ENCODE measurements around the gene IFT43. TPM values are rescaled to one million over a fixed set of nuclear protein-coding genes. Genes with fewer than 3 reads are reported as not detected.

IFT43 gene
- total RNA-seq, 2 donors from 2014 or later = 10.5 to 12.8 TPM

DNA sequence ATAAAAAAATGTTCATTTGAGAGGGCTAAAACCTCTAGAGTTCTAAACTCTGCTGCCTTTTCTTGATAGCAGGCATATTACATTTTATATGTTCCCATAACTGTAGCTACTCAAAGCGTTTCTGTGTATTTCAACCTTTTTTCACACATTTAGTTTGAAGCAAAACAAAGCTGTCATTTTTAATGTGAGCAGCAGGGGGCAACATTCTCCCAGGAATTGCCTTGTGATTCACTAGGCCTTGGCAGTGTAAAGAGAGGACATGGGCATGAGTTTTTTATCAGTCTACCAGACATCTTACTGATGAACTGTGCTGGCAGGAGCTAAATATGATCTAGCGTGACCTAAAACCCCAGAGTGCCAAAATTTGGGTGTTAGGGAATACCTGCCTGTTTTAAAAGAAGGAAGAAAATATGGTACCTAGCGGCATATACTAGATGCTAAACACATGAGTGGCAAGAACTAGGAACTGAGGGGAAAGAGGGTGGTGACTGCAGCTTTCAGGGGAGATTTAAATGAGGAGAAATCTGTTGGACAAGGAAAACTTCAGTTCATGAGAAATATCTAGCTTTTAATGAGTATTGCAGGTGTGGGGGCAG is 65.3 kb downstream of the IFT43 start:
- Mint-ChIP-seq H3K36me3 (ENCODE audit: low read depth) (no peaks in the 10 kb centered on the region), H3K4me1 (peaks cover 2% of the 10 kb centered on the region), H3K4me3 (no peak overlapping the region), H3K27ac (no peak overlapping the region), H3K27me3 (no peaks in the 10 kb centered on the region)
- DNase-seq = peak in 1 of 3 donors; percentile 46
- no peaks in the 10 kb centered on the region for H3K9me3 ChIP-seq (ENCODE audit: control insufficient read depth, low read length, poor library complexity, severe bottlenecking)
- ATAC-seq = peak; percentile 50

DNA sequence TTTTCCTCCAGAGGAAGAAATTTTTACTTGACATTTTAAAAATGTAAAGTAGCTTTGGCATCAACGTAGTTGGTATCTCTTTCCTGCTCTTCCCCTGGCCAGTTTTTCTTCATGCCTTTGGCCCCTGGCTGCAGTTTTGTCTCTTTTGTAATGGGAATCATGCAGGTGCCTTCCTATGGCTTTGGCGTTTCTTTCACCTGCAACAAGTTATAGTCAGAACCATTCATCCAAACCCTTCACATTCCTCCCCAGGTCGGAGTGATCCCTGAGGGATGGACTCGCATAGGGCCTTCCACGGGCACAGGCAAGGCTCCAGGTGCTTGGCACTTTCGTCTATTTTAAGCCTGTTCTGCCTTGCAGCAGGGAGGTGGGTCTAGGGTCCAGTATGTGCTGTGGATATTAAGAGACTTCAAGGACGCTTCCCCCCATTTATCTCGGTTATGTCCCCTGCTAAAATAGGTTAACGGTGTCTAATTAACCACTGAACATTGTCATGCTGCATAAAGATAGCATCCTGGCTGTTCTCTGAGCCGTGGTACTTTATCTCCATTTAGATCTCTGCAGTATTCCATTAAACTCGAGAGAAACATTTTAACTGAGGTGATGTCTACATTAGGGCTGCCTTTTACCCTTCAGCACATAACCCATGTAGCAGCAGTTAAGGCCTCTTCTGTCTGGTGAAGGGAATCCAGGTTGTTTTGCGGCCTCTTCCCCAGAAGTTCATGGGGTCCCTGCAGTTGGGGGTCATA is 66.3 kb downstream of the IFT43 start:
- Mint-ChIP-seq H3K4me1 (no peaks in the 10 kb centered on the region), H3K27me3 (no peaks in the 10 kb centered on the region), H3K36me3 (ENCODE audit: low read depth) (no peaks in the 10 kb centered on the region), H3K4me3 (no peak overlapping the region), H3K27ac (no peak overlapping the region)
- no peak for DNase-seq
- H3K9me3 ChIP-seq (ENCODE audit: control insufficient read depth, low read length, poor library complexity, severe bottlenecking) = no peaks in the 10 kb centered on the region
- ATAC-seq = no peak

DNA sequence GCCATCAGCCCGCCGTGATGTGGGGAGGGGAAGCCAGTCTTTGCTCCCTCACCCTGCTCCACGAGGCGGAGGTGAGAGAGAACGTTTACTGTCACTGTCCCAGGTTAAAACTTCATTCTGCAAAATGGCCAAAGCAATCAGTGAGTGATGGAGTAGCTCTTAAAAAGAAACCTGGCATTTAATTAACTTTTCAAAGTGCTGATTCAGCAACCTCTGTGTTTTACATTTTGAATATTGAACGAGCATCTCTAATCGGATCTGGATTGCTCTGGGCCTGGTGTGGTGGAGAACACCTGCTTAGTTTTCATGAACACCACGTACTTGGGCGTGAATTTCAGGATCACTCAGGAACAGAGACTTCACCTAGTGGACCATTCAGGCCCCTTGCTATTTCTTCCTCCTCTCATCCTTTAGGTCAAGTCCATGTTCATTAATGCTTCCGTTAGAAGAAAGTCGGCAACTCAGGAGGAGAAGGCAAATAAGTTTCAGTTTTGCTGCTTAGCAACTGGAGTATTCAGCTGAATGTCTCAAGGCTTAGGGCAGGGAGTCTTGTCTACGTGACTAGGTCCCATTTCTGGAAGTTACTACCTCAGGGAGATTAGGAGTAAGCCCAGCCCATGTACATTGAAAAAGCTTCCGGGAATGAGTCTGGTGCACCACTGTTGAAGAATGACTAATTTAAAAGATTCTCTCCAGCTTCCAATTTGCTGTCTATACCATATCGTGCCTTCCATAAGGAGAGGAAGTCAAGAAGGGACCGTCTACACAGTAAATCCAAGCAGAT is 68.2 kb downstream of the IFT43 start:
- Mint-ChIP-seq H3K36me3 (ENCODE audit: low read depth) (no peaks in the 10 kb centered on the region), H3K27me3 (no peaks in the 10 kb centered on the region), H3K4me1 (no peaks in the 10 kb centered on the region), H3K27ac (no peak overlapping the region), H3K4me3 (no peak overlapping the region)
- no peak for DNase-seq
- ATAC-seq = no peak
- no peaks in the 10 kb centered on the region for H3K9me3 ChIP-seq (ENCODE audit: control insufficient read depth, low read length, poor library complexity, severe bottlenecking)

DNA sequence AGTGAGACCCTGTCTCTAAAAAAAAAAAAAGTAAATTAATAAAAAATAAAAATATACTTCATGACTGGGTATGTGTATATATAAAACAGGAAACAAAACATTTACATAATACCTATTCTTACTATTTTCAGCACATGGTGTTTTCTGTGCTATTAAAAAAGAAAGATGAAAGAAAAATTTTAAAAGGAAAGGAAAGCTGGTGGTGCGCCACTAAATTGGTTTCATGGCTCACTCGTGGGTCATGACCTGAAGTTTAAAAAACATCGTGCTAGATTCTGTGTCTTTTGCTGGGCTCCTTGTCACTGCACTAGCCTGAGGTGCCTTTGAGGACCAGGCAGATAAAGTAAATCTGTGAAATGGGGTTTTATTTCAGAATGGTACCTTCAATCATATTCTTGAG is 69.8 kb downstream of the IFT43 start:
- H3K4me3 Mint-ChIP-seq = no peak overlapping the region
- peaks cover 3% of the 10 kb centered on the region for H3K4me1 Mint-ChIP-seq
- ATAC-seq (no peak), DNase-seq (no peak)
- peaks cover 5% of the 10 kb centered on the region for H3K36me3 Mint-ChIP-seq (ENCODE audit: low read depth)
- no peaks in the 10 kb centered on the region for H3K27me3 Mint-ChIP-seq
- H3K27ac Mint-ChIP-seq = no peak overlapping the region
- no peaks in the 10 kb centered on the region for H3K9me3 ChIP-seq (ENCODE audit: control insufficient read depth, low read length, poor library complexity, severe bottlenecking)

DNA sequence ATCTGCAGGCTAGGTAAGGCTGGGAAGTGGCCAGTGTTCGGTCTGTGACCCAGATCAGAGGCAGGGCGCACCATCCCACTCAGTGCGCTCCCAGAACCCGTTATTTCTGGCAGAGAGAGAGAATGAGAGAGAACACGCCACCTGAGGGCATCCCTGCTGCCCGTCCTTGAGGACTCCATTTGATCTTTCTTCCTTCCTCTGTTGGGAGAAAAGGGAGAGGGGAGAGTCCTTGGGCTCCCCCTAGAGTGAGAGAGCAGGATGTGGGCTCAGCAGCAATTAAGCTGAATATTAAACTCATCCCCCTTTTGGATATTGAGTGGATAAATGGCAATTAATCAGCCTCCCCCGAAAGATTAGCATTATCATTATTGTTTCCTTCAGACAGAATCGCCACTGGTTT is 70.6 kb downstream of the IFT43 start:
- no peak for ATAC-seq
- no peaks in the 10 kb centered on the region for H3K9me3 ChIP-seq (ENCODE audit: control insufficient read depth, low read length, poor library complexity, severe bottlenecking)
- Mint-ChIP-seq H3K36me3 (ENCODE audit: low read depth) (peaks cover 6% of the 10 kb centered on the region), H3K4me3 (no peak overlapping the region), H3K27ac (no peak overlapping the region), H3K27me3 (no peaks in the 10 kb centered on the region), H3K4me1 (peaks cover 3% of the 10 kb centered on the region)
- no peak for DNase-seq

DNA sequence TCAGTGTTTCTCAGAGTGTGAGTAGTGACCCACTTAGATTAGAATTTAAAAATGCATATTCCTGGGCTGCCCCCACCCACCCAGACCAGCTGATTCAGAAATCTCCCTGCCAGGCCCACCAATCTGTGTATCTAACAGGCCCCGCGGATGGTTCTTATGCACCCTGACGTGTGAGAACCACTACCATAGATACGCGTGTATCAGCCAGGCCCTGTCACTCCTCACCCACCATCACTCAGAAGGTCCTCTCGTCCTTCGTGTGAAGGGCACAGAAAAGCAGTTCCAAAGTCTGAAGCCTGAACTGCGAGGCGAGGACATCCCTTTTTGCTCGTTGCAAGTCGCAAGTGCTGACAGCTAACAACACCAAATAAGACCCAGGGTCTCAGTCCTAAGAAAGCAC is 72.4 kb downstream of the IFT43 start:
- Mint-ChIP-seq H3K36me3 (ENCODE audit: low read depth) (peaks cover 10% of the 10 kb centered on the region), H3K4me1 (peaks cover 3% of the 10 kb centered on the region), H3K4me3 (no peak overlapping the region), H3K27ac (no peak overlapping the region), H3K27me3 (no peaks in the 10 kb centered on the region)
- ATAC-seq (no peak), DNase-seq (no peak)
- no peaks in the 10 kb centered on the region for H3K9me3 ChIP-seq (ENCODE audit: control insufficient read depth, low read length, poor library complexity, severe bottlenecking)

DNA sequence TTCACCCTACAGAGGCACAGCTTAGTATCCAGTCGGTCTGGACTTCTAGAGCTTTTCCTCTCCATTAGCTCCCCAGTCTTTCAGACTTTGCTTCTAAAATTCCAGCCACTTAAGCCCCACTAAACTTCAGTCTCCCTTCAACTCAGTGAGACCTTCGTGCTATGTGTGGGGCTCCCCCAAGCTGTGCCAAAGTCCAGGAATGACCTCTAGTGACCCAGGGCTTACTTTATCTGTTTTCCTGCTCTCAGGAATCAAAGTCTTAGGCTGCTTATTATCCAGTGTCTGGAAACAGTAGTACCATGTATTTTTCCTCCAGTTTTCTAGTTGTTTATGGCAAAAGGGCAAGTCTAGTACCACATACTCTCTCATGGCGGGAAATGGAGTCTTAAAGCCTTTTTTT is 77.8 kb downstream of the IFT43 start:
- Mint-ChIP-seq H3K27me3 (no peaks in the 10 kb centered on the region), H3K4me1 (peaks cover 3% of the 10 kb centered on the region), H3K27ac (no peak overlapping the region), H3K36me3 (ENCODE audit: low read depth) (peaks cover 10% of the 10 kb centered on the region), H3K4me3 (no peak overlapping the region)
- ATAC-seq = no peak
- DNase-seq = no peak
- no peaks in the 10 kb centered on the region for H3K9me3 ChIP-seq (ENCODE audit: control insufficient read depth, low read length, poor library complexity, severe bottlenecking)

DNA sequence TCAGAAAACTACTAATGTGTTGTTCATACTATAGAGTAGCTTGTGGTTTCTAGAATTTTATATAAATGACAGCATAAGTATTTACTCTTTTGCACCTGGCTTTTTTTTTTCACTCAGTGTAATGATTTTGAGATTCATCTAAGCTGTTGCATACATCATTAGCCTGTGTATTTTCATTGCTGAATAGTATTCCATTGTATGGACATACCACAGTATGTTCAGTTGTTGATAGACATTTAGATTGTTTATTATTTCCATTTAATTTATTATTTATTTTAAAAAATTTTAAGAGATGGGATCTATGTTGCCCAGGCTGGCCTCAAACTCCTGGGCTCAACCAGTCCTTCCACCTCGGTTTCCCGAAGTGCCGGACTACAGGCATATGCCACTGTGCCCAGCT is 80.0 kb downstream of the IFT43 start:
- no peaks in the 10 kb centered on the region for H3K9me3 ChIP-seq (ENCODE audit: control insufficient read depth, low read length, poor library complexity, severe bottlenecking)
- H3K27me3 Mint-ChIP-seq = no peaks in the 10 kb centered on the region
- peaks cover 5% of the 10 kb centered on the region for H3K36me3 Mint-ChIP-seq (ENCODE audit: low read depth)
- H3K4me1 Mint-ChIP-seq = peaks cover 2% of the 10 kb centered on the region
- ATAC-seq (no peak), DNase-seq (no peak)
- H3K27ac Mint-ChIP-seq = no peak overlapping the region
- H3K4me3 Mint-ChIP-seq = no peak overlapping the region

DNA sequence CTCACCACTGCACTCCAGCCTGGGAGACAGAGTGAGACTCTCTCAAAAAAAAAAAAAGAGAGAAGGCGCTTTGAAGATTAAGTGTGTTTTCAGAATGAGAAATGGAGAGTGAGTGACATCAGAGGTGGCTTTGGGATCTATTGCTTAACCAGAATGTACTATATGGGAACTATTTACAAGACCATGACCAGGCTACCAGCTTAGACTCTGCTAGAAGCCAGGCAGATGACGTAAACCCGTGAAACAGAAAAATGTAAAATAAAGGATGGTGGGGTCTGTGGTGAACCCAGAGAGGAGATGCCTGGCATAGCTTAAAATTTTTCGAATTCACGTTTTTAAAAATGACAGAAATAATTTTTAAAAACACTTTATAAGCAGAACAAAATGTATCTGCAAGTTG is 82.0 kb downstream of the IFT43 start:
- ATAC-seq = no peak
- H3K9me3 ChIP-seq (ENCODE audit: control insufficient read depth, low read length, poor library complexity, severe bottlenecking) = no peaks in the 10 kb centered on the region
- peaks cover 3% of the 10 kb centered on the region for H3K36me3 Mint-ChIP-seq (ENCODE audit: low read depth)
- H3K27me3 Mint-ChIP-seq = no peaks in the 10 kb centered on the region
- no peak for DNase-seq
- H3K27ac Mint-ChIP-seq = no peak overlapping the region
- H3K4me3 Mint-ChIP-seq = no peak overlapping the region
- peaks cover 2% of the 10 kb centered on the region for H3K4me1 Mint-ChIP-seq

DNA sequence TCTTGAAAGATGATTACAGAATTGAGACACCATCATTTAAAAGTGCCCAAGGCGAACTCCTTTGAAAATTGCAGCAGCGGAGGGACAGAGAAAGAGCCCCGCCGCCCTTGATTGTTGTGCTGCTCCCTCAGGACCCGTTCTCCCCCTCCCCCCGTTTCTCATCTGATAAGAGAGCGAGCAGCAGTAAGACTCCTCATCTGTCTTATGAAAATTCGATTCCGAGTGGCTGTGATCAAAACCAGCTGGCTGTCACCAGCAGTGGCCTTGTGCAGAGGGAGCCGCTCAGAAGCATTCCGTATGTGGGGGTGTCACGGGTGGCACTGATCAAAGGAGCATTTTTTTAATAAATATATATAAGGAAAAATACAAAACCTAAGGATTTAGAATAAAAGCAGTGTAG is 88.2 kb downstream of the IFT43 start:
- Mint-ChIP-seq H3K4me1 (peaks cover 2% of the 10 kb centered on the region), H3K36me3 (ENCODE audit: low read depth) (peaks cover 3% of the 10 kb centered on the region), H3K27ac (no peak overlapping the region), H3K27me3 (no peaks in the 10 kb centered on the region), H3K4me3 (no peak overlapping the region)
- DNase-seq (no peak), ATAC-seq (no peak)
- no peaks in the 10 kb centered on the region for H3K9me3 ChIP-seq (ENCODE audit: control insufficient read depth, low read length, poor library complexity, severe bottlenecking)

DNA sequence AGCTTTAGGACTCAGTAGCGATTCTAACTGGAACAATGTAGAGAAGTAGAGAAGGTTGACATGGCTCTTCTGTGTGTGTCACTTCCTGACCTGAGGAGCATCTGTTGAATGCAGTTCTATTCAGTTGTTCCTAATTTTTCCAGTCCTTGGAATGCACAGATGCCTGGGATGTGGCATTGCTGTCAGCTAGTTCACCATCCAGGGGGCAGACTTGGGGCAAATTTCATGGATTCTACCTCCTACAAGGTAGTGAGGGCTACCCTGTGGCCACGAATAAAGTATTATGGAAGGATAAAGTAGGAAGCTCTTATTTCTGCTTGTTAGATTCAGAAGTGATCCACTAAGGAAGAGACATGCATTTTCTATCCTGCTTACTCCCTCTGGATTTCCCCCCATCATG is 91.8 kb downstream of the IFT43 start:
- H3K9me3 ChIP-seq (ENCODE audit: control insufficient read depth, low read length, poor library complexity, severe bottlenecking) = no peaks in the 10 kb centered on the region
- peaks cover 2% of the 10 kb centered on the region for H3K4me1 Mint-ChIP-seq
- H3K4me3 Mint-ChIP-seq = no peak overlapping the region
- no peak overlapping the region for H3K27ac Mint-ChIP-seq
- ATAC-seq (no peak), DNase-seq (no peak)
- no peaks in the 10 kb centered on the region for H3K36me3 Mint-ChIP-seq (ENCODE audit: low read depth)
- H3K27me3 Mint-ChIP-seq = no peaks in the 10 kb centered on the region

DNA sequence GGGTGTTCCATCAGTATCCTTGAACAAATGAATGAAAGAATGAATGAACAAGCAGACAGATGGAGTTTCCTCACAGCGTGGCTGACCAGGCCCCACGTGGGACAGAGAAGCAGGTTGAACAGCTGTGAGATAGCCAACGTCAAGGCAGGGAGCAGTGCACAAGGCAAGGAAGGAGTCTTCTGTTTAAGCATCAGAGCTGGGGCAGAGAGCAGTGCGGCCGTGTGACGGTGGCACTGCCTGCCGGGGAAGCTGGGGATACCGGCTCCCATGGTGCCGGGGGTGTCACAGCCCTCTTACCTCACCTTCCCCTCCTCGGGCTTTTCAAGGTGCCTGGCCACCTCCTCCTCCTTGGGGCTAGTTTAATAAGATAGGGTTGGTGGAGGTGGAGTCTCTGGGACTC is 92.9 kb downstream of the IFT43 start:
- H3K9me3 ChIP-seq (ENCODE audit: control insufficient read depth, low read length, poor library complexity, severe bottlenecking) = no peaks in the 10 kb centered on the region
- DNase-seq = no peak
- ATAC-seq = no peak
- no peaks in the 10 kb centered on the region for H3K27me3 Mint-ChIP-seq
- H3K4me3 Mint-ChIP-seq = no peak overlapping the region
- peaks cover 2% of the 10 kb centered on the region for H3K4me1 Mint-ChIP-seq
- H3K27ac Mint-ChIP-seq = no peak overlapping the region
- no peaks in the 10 kb centered on the region for H3K36me3 Mint-ChIP-seq (ENCODE audit: low read depth)

DNA sequence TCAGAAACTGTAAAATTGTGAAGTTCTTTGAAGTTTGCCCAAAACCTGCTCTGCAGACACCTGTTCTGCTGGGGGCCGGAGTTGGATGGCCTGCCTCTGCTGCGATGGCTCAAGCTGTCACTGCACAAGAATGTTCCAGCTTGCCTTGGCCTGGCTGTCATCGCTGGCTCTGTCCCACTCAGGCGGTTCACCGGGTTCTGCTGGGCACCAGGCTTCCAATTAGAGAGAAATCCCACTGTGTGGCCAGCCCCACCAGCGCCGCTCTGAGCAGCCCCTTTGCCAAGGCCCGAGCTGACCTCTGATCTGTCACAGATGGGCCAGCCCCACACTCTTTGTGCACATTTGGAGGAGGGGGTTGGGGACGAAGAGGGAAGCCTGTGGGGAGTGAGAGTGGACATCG is 94.5 kb downstream of the IFT43 start:
- no peak overlapping the region for H3K27ac Mint-ChIP-seq
- no peak overlapping the region for H3K4me3 Mint-ChIP-seq
- H3K36me3 Mint-ChIP-seq (ENCODE audit: low read depth) = no peaks in the 10 kb centered on the region
- no peaks in the 10 kb centered on the region for H3K27me3 Mint-ChIP-seq
- ATAC-seq (no peak), DNase-seq (no peak)
- H3K9me3 ChIP-seq (ENCODE audit: control insufficient read depth, low read length, poor library complexity, severe bottlenecking) = no peaks in the 10 kb centered on the region
- H3K4me1 Mint-ChIP-seq = peaks cover 4% of the 10 kb centered on the region
